Dedifferentiated amniotic fluid mesenchymal stem cell (primary cell): ENCODE measurements around the gene CLEC4M.

Experiments
- DNase-seq: peaks from one replicate; pipeline ENCODE4 v3.0.0-alpha.2; 2016; ENCODE audit errors: extremely low spot score

Gene CLEC4M

GRCh38 chr19:7762719-7763293, at the start of gene CLEC4M:
CLEC4M (plus strand) TSS chr19:7763243; CDS start chr19:7763267, 24 bp downstream.
- no peak for DNase-seq

GRCh38 chr19:7715671-7716070, 47.4 kb upstream of the CLEC4M start:
- no peak for DNase-seq

- DNase-seq, result no peak
Measured at GRCh38 chr19:7716762-7717161, 46.3 kb upstream of the CLEC4M start.

GRCh38 chr19:7718668-7719067, 44.4 kb upstream of the CLEC4M start:
- DNase-seq, result no peak

GRCh38 chr19:7720351-7720750, 42.7 kb upstream of the CLEC4M start:
- no peak for DNase-seq

GRCh38 chr19:7722231-7722651, 40.8 kb upstream of the CLEC4M start:
- DNase-seq, result no peak

GRCh38 chr19:7725791-7726190, 37.3 kb upstream of the CLEC4M start:
- DNase-seq, result no peak

- DNase-seq, result no peak
Measured at GRCh38 chr19:7729211-7729610, 33.8 kb upstream of the CLEC4M start.

GRCh38 chr19:7729831-7730285, 33.2 kb upstream of the CLEC4M start:
- DNase-seq, result no peak

GRCh38 chr19:7730286-7731217, 32.5 kb upstream of the CLEC4M start:
- DNase-seq, result no peak

GRCh38 chr19:7731218-7731595, 31.8 kb upstream of the CLEC4M start:
- no peak for DNase-seq

- DNase-seq, result no peak
Measured at GRCh38 chr19:7731615-7732014, 31.4 kb upstream of the CLEC4M start.

GRCh38 chr19:7732045-7732444, 31.0 kb upstream of the CLEC4M start, which contains the start of gene CLEC4G:
CLEC4G (minus strand) TSS chr19:7732110; CDS start chr19:7732102, 8 bp downstream.
- no peak for DNase-seq

- no peak for DNase-seq
Measured at GRCh38 chr19:7733376-7733775, 29.7 kb upstream of the CLEC4M start.

GRCh38 chr19:7734220-7735203, 28.5 kb upstream of the CLEC4M start:
- DNase-seq, result no peak

- no peak for DNase-seq
Measured at GRCh38 chr19:7736148-7736547, 26.9 kb upstream of the CLEC4M start.

GRCh38 chr19:7737215-7737614, 25.8 kb upstream of the CLEC4M start:
- no peak for DNase-seq

GRCh38 chr19:7738023-7738422, 25.0 kb upstream of the CLEC4M start:
- no peak for DNase-seq

- no peak for DNase-seq
Measured at GRCh38 chr19:7739211-7739755, 23.8 kb upstream of the CLEC4M start.

GRCh38 chr19:7739801-7740681, 23.0 kb upstream of the CLEC4M start:
- no peak for DNase-seq

- no peak for DNase-seq
Measured at GRCh38 chr19:7740682-7741054, 22.4 kb upstream of the CLEC4M start.
